Keratinocyte (primary cell): Measurements from ENCODE around the gene SFTPD. TPM values are rescaled to one million over a fixed set of nuclear protein-coding genes. Genes with fewer than 3 reads are reported as not detected.

Source experiments
- DNase-seq: peaks from one replicate; pipeline ENCODE4 v3.0.0-alpha.2; 2011; ENCODE audit warnings: low read depth, missing footprints, low spot score
- FAIRE-seq: peaks from 2 replicates; lab custom pipeline; 2011; peaks lifted over from hg19 to GRCh38; lab: Jason Lieb, UNC
- H2AFZ ChIP-seq: 2 replicates; pipeline ENCODE4 v1.6.0; 2012; ENCODE audit warnings: low read length, control low read depth, inconsistent platforms; ENCODE audit not compliant: control insufficient read depth
- H3K27ac ChIP-seq: 2 replicates; pipeline ENCODE4 v1.5.1; 2011; ENCODE audit warnings: low read length; ENCODE audit not compliant: control insufficient read depth, insufficient read depth
- H3K27me3 ChIP-seq: 3 replicates; pipeline ENCODE4 v1.6.0; 2011; ENCODE audit warnings: low read length; ENCODE audit not compliant: control insufficient read depth, insufficient read depth; ENCODE audit errors: extremely low read depth
- H3K36me3 ChIP-seq, 2 experiments: 2 replicates in 1 of 2; 3 replicates in 1 of 2; pipeline ENCODE4 v1.5.1; 2011; ENCODE audit warnings: low read length in 2 of 2, mild to moderate bottlenecking in 1 of 2; ENCODE audit not compliant: control insufficient read depth in 2 of 2, insufficient read depth in 2 of 2; ENCODE audit errors: extremely low read depth in 1 of 2
- H3K4me1 ChIP-seq: 3 replicates; pipeline ENCODE4 v1.5.1; 2011; ENCODE audit warnings: low read length; ENCODE audit not compliant: control insufficient read depth, insufficient read depth; ENCODE audit errors: extremely low read depth
- H3K4me2 ChIP-seq: 3 replicates; pipeline ENCODE4 v1.6.0; 2011; ENCODE audit warnings: low read depth, low read length; ENCODE audit not compliant: control insufficient read depth, insufficient read depth; ENCODE audit errors: extremely low read depth
- H3K4me3 ChIP-seq, 3 experiments: fragments of 200-600 bp in 1 of 3; sonication (generic) in 1 of 3; 2 replicates in 2 of 3; 3 replicates in 1 of 3; pipeline ENCODE4 v1.5.1; 2011 to 2016; ENCODE audit warnings: low read length in 3 of 3, mild to moderate bottlenecking in 3 of 3, control low read depth in 2 of 3, inconsistent platforms in 1 of 3, low read depth in 1 of 3, mixed read lengths in 1 of 3, mixed run types in 1 of 3, moderate library complexity in 1 of 3; ENCODE audit not compliant: control insufficient read depth in 2 of 3, insufficient read depth in 2 of 3; ENCODE audit errors: extremely low read depth in 1 of 3
- H3K79me2 ChIP-seq: 2 replicates; pipeline ENCODE4 v1.6.0; 2012; ENCODE audit warnings: low read length; ENCODE audit not compliant: control insufficient read depth, insufficient read depth
- H3K9ac ChIP-seq: 3 replicates; pipeline ENCODE4 v1.6.0; 2011; ENCODE audit warnings: low read length; ENCODE audit not compliant: control insufficient read depth, insufficient read depth; ENCODE audit errors: extremely low read depth
- H3K9me1 ChIP-seq: 3 replicates; pipeline ENCODE4 v1.6.0; 2011; ENCODE audit warnings: low read length; ENCODE audit not compliant: control insufficient read depth, insufficient read depth; ENCODE audit errors: extremely low read depth
- H3K9me3 ChIP-seq: 2 replicates; pipeline ENCODE4 v1.5.1; 2012; ENCODE audit warnings: low read depth, low read length; ENCODE audit not compliant: control insufficient read depth
- H4K20me1 ChIP-seq: 3 replicates; pipeline ENCODE4 v1.6.0; 2011; ENCODE audit warnings: low read length; ENCODE audit not compliant: control insufficient read depth, insufficient read depth; ENCODE audit errors: extremely low read depth
- CTCF ChIP-seq, 3 experiments: IDR thresholded peaks in 1 of 3; conservative IDR thresholded peaks in 1 of 3; optimal IDR thresholded peaks in 1 of 3; 2 replicates in 2 of 3; 3 replicates in 1 of 3; pipeline versions ENCODE3 to v1.5.1; 2011; ENCODE audit warnings: low read length in 3 of 3, mild to moderate bottlenecking in 3 of 3, moderate library complexity in 2 of 3, control low read depth in 1 of 3, inconsistent platforms in 1 of 3; ENCODE audit not compliant: insufficient read depth in 2 of 3; ENCODE audit errors: extremely low read depth in 1 of 3
- EZH2 ChIP-seq: IDR thresholded peaks from one replicate; pipeline ENCODE4 v1.6.1; 2012; ENCODE audit warnings: inconsistent platforms, mild to moderate bottlenecking, low read length, moderate library complexity
- dilution Hi-C: fragments of 300-500 bp; cut with MboI; formaldehyde crosslinking; loops from one replicate; pipeline ENCODE4 v1.7.0; 2020; ENCODE audit warnings: low sequenced_read_pairs; ENCODE audit not compliant: extremely low pct_ligation_motif_present
- polyA plus RNA-seq, 5 experiments: library from polyadenylated mRNA; depleted of rRNA in 3 of 5; stranded (reverse) in 3 of 5; stranded (forward) in 1 of 5; unstranded in 1 of 5; fragments of >200 nt; gene quantifications; 1 replicate in 1 of 5; 2 replicates in 3 of 5; 3 replicates in 1 of 5; pipeline versions ENCODE4 v1.2.1 to v1.2.3, GENCODE V29; 2011 to 2012; ENCODE audit warnings: missing spikeins in 2 of 5, low read depth in 1 of 5, low replicate concordance in 1 of 5

SFTPD gene
- polyA plus RNA-seq, 1 donor (not counting 4 experiments of a cell fraction or from before 2014, with no cell fraction given): 0.04 TPM

- no peak for TF ChIP-seq EZH2
- no peak for TF ChIP-seq CTCF (optimal IDR thresholded peaks at IDR 0.05 in 1 of 3, IDR thresholded peaks at IDR 0.05 in 1 of 3, conservative IDR thresholded peaks at IDR 0.05 in 1 of 3; ENCODE audit: extremely low read depth in 1 of 3, insufficient read depth in 2 of 3, low read length in 3 of 3)
- Histone ChIP-seq H2AFZ (no peak overlapping the region), H3K9me1 (no peaks in the 10 kb centered on the region), H3K9me3 (no peaks in the 10 kb centered on the region), H3K4me2 (no peak overlapping the region), H3K4me3 (no peak overlapping the region), H3K27ac (no peak overlapping the region), H3K79me2 (no peaks in the 10 kb centered on the region), H3K36me3 (no peaks in the 10 kb centered on the region), H3K4me1 (no peaks in the 10 kb centered on the region), H4K20me1 (no peaks in the 10 kb centered on the region), H3K9ac (no peak overlapping the region), H3K27me3 (peaks cover 16% of the 10 kb centered on the region)
- no peak for DNase-seq
- no peak for FAIRE-seq
- dilution Hi-C loops: no loop called here
Measured at GRCh38 chr10:79932841-79933379, 16.0 kb downstream of the SFTPD start.

GRCh38 chr10:79932307-79932706 is 16.6 kb downstream of the SFTPD start:
- FAIRE-seq: no peak
- H2AFZ ChIP-seq: no peak overlapping the region

More at GRCh38 chr10:79932307-79932706, 16.6 kb downstream of the SFTPD start:
- TF ChIP-seq CTCF (optimal IDR thresholded peaks at IDR 0.05 in 1 of 3, IDR thresholded peaks at IDR 0.05 in 1 of 3, conservative IDR thresholded peaks at IDR 0.05 in 1 of 3; ENCODE audit: extremely low read depth in 1 of 3, insufficient read depth in 2 of 3, low read length in 3 of 3) (no peak), EZH2 (no peak)
- no peaks in the 10 kb centered on the region for H3K9me1 ChIP-seq
- no peaks in the 10 kb centered on the region for H4K20me1 ChIP-seq
- peaks cover 16% of the 10 kb centered on the region for H3K27me3 ChIP-seq
- H3K9me3 ChIP-seq: no peaks in the 10 kb centered on the region
- dilution Hi-C loops: no loop called here
- H3K4me2 ChIP-seq: no peak overlapping the region
- H3K36me3 ChIP-seq: no peaks in the 10 kb centered on the region
- no peak overlapping the region for H3K9ac ChIP-seq
- H3K4me1 ChIP-seq: no peaks in the 10 kb centered on the region
- DNase-seq: no peak
- H3K4me3 ChIP-seq: no peak overlapping the region
- no peak overlapping the region for H3K27ac ChIP-seq
- H3K79me2 ChIP-seq: no peaks in the 10 kb centered on the region
